OCI-LY7 (cell line): ENCODE results near the gene PPP1R37.

ENCODE experiments used
- EZH2phosphoT487 ChIP-seq: fragments of 200-600 bp; sonication (generic); IDR thresholded peaks from 2 replicates; pipeline ENCODE4 v1.6.1; 2018; ENCODE audit warnings: low read depth, borderline replicate concordance, mild to moderate bottlenecking, mixed run types, antibody characterized with exemption, low read length, moderate library complexity, mixed read lengths
- TF ChIP-seq, protein P1 (sequence below): fragments of 200-600 bp; sonication (generic); conservative IDR thresholded peaks from 2 replicates; pipeline ENCODE4 v1.5.1; 2014; ENCODE audit warnings: mild to moderate bottlenecking, antibody characterized with exemption, low read length, moderate library complexity, mixed read lengths

DNA sequence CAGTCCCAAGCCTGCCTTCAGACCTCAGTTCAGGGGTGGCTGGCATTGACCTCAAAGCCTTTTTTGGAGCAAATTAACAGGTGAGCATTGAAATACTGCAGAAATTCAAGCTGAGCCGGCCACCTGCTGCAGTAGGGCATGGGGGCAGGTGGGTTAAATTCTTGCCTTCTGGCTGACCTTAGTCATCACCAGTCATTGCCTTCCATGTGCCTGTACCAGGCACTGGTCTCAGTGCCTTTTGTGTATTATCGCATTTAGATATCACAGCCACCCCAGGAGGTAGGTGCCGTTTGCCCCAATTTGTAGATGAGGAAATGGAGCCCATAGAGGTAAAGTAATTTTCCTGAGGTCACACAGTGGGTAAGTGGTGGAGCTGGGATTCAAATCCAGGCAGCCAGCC, 7.2 kb downstream of the PPP1R37 start:
- TF ChIP-seq, protein P1, sequence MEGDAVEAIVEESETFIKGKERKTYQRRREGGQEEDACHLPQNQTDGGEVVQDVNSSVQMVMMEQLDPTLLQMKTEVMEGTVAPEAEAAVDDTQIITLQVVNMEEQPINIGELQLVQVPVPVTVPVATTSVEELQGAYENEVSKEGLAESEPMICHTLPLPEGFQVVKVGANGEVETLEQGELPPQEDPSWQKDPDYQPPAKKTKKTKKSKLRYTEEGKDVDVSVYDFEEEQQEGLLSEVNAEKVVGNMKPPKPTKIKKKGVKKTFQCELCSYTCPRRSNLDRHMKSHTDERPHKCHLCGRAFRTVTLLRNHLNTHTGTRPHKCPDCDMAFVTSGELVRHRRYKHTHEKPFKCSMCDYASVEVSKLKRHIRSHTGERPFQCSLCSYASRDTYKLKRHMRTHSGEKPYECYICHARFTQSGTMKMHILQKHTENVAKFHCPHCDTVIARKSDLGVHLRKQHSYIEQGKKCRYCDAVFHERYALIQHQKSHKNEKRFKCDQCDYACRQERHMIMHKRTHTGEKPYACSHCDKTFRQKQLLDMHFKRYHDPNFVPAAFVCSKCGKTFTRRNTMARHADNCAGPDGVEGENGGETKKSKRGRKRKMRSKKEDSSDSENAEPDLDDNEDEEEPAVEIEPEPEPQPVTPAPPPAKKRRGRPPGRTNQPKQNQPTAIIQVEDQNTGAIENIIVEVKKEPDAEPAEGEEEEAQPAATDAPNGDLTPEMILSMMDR, result no peak
- TF ChIP-seq EZH2phosphoT487, result no peak
